ENCODE results near the gene RERE.

Gene RERE

DNA sequence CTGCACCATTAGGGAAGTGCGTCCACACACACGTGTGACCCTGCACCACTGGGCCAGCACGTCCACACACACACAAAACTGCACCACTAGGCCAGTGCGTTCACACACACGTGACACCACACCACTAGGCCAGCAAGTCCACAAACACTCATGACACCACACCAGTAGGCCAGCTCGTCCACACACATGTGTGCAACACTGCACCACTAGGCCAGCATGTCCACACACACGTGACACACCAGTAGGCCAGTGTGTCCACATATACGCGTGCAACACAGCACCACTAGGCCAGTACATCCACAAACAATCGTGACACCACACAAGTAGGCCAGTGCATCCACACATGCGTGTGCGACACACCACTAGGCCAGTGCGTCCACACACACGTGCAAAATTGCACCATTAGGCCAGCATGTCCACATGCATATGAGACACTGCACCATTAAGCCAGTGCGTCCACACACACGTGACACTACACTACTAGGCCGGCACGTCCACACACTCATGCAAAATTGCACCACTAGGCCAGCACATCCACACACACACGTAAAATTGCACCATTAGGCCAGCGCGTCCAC, 264.5 kb downstream of the RERE start:
- DNase-seq (ENCODE audit: low read depth) = no peak
- TF ChIP-seq, protein P1, sequence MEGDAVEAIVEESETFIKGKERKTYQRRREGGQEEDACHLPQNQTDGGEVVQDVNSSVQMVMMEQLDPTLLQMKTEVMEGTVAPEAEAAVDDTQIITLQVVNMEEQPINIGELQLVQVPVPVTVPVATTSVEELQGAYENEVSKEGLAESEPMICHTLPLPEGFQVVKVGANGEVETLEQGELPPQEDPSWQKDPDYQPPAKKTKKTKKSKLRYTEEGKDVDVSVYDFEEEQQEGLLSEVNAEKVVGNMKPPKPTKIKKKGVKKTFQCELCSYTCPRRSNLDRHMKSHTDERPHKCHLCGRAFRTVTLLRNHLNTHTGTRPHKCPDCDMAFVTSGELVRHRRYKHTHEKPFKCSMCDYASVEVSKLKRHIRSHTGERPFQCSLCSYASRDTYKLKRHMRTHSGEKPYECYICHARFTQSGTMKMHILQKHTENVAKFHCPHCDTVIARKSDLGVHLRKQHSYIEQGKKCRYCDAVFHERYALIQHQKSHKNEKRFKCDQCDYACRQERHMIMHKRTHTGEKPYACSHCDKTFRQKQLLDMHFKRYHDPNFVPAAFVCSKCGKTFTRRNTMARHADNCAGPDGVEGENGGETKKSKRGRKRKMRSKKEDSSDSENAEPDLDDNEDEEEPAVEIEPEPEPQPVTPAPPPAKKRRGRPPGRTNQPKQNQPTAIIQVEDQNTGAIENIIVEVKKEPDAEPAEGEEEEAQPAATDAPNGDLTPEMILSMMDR (IDR thresholded peaks at IDR 0.05; ENCODE audit: insufficient read depth, low read depth, low read length, missing control alignments) = no peak
- H3K4me3 ChIP-seq (ENCODE audit: low read depth, low read length) = no peak overlapping the region

DNA sequence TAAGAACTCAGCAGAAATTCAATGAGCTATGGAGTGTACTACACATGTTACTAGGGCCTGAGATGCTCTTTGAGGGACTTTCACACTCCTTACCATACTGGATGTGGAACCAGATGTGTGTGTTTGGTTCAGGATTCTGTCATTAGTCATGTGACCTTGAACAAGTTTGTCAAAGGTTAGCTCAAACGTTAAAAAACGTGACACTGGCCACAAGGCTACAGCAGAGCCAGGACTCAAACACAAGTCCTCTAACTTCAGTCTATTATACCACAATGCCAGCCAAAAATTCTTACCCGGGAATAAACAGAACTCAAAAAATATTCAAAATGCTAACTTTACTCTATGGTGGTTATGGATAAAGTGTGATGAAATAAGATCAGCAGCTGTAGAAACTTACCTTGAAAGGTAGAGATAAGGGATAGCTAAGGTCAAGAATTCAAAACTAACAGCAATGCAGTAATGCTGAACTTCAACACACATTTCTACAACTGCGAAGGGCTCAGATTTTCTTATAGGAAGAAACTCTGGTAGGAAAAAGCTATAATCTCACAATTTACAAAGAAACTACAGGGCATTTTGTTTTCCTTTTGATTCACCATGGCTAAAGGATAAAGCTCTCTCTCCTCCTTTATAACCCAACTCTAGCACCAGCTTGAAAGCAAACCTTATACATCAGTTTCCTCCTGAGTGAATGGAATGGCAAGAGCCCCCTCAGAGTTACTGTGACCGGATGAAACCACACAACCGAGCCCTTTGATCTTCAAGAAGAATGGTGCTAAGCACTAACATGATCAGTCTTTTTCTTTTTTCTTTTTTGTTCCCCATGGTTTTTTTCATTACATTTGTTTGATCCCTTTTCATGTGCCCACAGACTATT, 265.6 kb downstream of the RERE start:
- DNase-seq (ENCODE audit: low read depth) = no peak
- no peak overlapping the region for H3K4me3 ChIP-seq (ENCODE audit: low read depth, low read length)
- TF ChIP-seq, protein P1 (IDR thresholded peaks at IDR 0.05; ENCODE audit: insufficient read depth, low read depth, low read length, missing control alignments) = no peak

DNA sequence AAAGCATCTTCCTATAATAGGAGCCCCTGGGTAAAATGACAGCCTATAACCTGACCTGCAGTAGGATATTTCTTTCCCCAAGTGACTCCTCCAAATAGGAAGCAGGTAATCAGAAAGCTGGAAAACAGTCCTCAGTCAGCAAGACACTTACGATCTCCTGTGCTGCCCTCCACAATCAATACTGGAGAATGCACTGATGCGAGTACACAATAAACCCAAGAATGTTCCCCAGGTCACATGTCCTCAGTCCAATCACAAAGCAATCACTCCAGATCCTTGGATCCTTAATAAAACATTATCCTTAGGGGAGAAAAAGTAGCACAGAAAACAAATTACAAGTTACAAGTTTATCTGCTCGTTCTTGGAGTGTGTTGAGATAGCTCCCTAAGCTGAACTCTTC, 266.4 kb downstream of the RERE start:
- TF ChIP-seq, protein P1 (IDR thresholded peaks at IDR 0.05; ENCODE audit: insufficient read depth, low read depth, low read length, missing control alignments) = no peak
- DNase-seq (ENCODE audit: low read depth) = no peak
- no peak overlapping the region for H3K4me3 ChIP-seq (ENCODE audit: low read depth, low read length)

DNA sequence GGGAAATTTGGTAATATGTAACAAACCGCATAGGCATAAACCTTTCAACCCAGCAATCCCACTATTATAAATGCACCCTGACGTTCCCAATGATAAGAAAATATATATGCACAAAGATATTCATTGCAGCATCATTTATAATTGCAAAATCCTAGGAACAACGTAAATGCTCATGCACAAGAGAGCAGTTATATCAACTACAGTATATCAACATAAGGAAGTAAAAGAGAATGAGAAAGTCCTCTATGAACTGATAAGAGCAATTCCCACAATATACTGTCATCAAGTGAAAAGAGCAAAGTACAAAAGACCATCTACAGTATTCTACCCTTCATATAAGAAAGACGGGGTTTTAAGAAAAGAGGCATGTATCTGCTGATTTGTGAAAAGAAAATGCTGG, 269.6 kb downstream of the RERE start:
- DNase-seq (ENCODE audit: low read depth) = no peak
- H3K4me3 ChIP-seq (ENCODE audit: low read depth, low read length) = no peak overlapping the region
- TF ChIP-seq, protein P1 (IDR thresholded peaks at IDR 0.05; ENCODE audit: insufficient read depth, low read depth, low read length, missing control alignments) = no peak

DNA sequence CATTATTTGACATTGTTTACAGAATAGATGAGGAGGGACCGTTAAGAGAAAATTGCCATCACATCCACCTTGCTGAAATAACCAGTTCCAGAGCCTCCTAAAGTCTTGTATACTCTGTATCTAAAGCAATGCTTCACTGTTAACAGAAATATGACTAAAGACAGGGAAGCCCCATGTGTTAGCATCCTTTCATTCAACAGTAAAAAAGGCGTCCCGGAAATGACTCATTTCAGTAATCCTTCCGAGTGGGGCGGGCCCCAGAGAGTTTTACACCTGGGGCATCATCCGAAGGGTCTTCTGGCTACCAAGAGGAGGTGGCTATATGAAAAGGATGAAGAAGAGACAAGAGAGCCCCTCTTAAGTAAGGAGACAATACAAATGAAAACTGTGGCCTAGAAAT, 272.4 kb downstream of the RERE start:
- TF ChIP-seq, protein P1 (IDR thresholded peaks at IDR 0.05; ENCODE audit: insufficient read depth, low read depth, low read length, missing control alignments) = no peak

DNA sequence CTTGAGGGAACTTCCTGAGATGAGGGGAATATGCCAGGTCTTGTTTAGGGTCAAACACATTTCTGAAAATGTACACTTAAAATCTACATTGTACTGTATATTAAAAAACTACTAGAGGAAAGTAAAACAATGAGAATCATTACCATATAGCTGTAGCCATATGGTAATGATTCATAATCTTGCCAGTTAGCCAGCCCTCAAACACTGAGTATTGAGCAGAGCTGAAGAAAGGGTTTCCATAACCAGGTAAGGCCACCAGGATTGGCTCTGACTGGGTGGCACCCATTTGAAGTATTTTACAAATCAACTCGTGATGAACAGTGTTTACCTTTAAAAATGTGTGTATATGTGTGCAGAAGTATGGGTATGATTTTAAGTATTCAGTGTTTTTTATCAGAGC, 272.8 kb downstream of the RERE start:
- TF ChIP-seq, protein P1 (IDR thresholded peaks at IDR 0.05; ENCODE audit: insufficient read depth, low read depth, low read length, missing control alignments) = no peak
- H3K4me3 ChIP-seq (ENCODE audit: low read depth, low read length) = no peak overlapping the region
- DNase-seq (ENCODE audit: low read depth) = no peak

More for the DNA sequence above, 272.4 kb downstream of the RERE start:
- no peak overlapping the region for H3K4me3 ChIP-seq (ENCODE audit: low read depth, low read length)
- DNase-seq (ENCODE audit: low read depth) = peak; percentile 41
